ENCODE measurements around the gene MYH1.

MYH1 gene

GRCh38 chr17:10447026-10447931 is 71.1 kb downstream of the MYH1 start:
- no peak for TF ChIP-seq GATA2 (IDR thresholded peaks at IDR 0.05; ENCODE audit: low read depth, low read length)
- no peak for TF ChIP-seq GATA3 (IDR thresholded peaks at IDR 0.05; ENCODE audit: low read depth, low read length)

Data from SH-SY5Y (cell line).